K562 (cell line): Measurements from ENCODE around the gene OSBPL1A.

ENCODE experiments used
- ATF7 ChIP-seq: fragments of 450-650 bp; IDR thresholded peaks from 2 replicates; pipeline ENCODE4 v1.7.1; 2014; ENCODE audit warnings: mild to moderate bottlenecking, moderate library complexity
- EP300 ChIP-seq: IDR thresholded peaks from 2 replicates; pipeline ENCODE4 v1.6.1; 2012; ENCODE audit warnings: low read length, improper control_type of control experiment
- EZH2 ChIP-seq: IDR thresholded peaks from 2 replicates; pipeline ENCODE4 v1.6.1; 2012; ENCODE audit warnings: low read depth, mild to moderate bottlenecking, inconsistent platforms, low read length, borderline replicate concordance
- MAFK ChIP-seq: IDR thresholded peaks from 2 replicates; pipeline ENCODE4 v1.6.1; 2011; ENCODE audit warnings: low read length, improper control_type of control experiment
- MED1 ChIP-seq: sonication (generic); formaldehyde crosslinking; IDR thresholded peaks from 2 replicates; pipeline ENCODE4 v1.8.1; 2023; ENCODE audit warnings: missing genetic modification reagents, borderline replicate concordance
- NFIC ChIP-seq: fragments of 450-650 bp; IDR thresholded peaks from 2 replicates; pipeline ENCODE4 v1.6.1; 2017; ENCODE audit warnings: mild to moderate bottlenecking, inconsistent platforms
- NUFIP1 ChIP-seq: fragments of 450-650 bp; IDR thresholded peaks from 2 replicates; pipeline ENCODE4 v1.6.1; 2018; ENCODE audit not compliant: partially characterized antibody
- RFX5 ChIP-seq: IDR thresholded peaks from 2 replicates; pipeline ENCODE4 v1.6.1; 2011; ENCODE audit warnings: low read depth, mild to moderate bottlenecking, improper control_type of control experiment, low read length
- SIRT6 ChIP-seq: IDR thresholded peaks from one replicate; pipeline ENCODE4 v1.6.1; 2012; ENCODE audit warnings: low read depth, mild to moderate bottlenecking, control low read depth, inconsistent platforms, low read length, moderate library complexity
- TCFL5 ChIP-seq: fragments of 250-450 bp; sonication (Bioruptor Pico); conservative IDR thresholded peaks from 2 replicates; pipeline ENCODE4 v1.6.1; 2021; ENCODE audit warnings: mild to moderate bottlenecking, moderate library complexity, matching md5 sums
- ZNF316 ChIP-seq: fragments of 450-650 bp; IDR thresholded peaks from 2 replicates; pipeline ENCODE4 v1.6.1; 2016
- ZNF518B ChIP-seq: fragments of 250-450 bp; sonication (Bioruptor Pico); IDR thresholded peaks from 2 replicates; pipeline ENCODE4 v1.5.0; 2021; ENCODE audit warnings: mild to moderate bottlenecking, moderate library complexity

- no peak for TF ChIP-seq MAFK
- no peak for TF ChIP-seq EP300
- no peak for TF ChIP-seq ZNF316
- TF ChIP-seq TCFL5, result no peak
- TF ChIP-seq ATF7, result no peak
- no peak for TF ChIP-seq MED1 (CRISPR knock-in tag)
- no peak for TF ChIP-seq SIRT6
- no peak for TF ChIP-seq NFIC
- no peak for TF ChIP-seq RFX5
- TF ChIP-seq ZNF518B, result no peak
- no peak for TF ChIP-seq EZH2
- TF ChIP-seq NUFIP1, result no peak
Measured at GRCh38 chr18:24341361-24341760, 56.3 kb downstream of the OSBPL1A start.
